ENCODE measurements around the gene INCENP. TPM values are rescaled to one million over a fixed set of nuclear protein-coding genes. Genes with fewer than 3 reads are reported as not detected.

INCENP gene
- polyA plus RNA-seq, 6 donors from 2014 or later, result 1.3 to 2.8 (median 2.0) TPM; not detected in 1

GRCh38 chr11:62149986-62150886 lies 26.4 kb downstream of the INCENP start:
- H3K4me1 Mint-ChIP-seq, result no peaks in the 10 kb centered on the region
- H3K27me3 Mint-ChIP-seq, result no peaks in the 10 kb centered on the region
- DNase-seq (no peak), ATAC-seq (ENCODE audit: low read depth in 2 of 2) (no peak)
- H3K27ac Mint-ChIP-seq, result peak overlapping the region in 1 of 6 donors; percentile 57
- no peaks in the 10 kb centered on the region for H3K9me3 Mint-ChIP-seq
- no peak overlapping the region for H3K4me3 Mint-ChIP-seq
- peaks cover 27 to 36% of the 10 kb centered on the region in 2 donors for H3K36me3 Mint-ChIP-seq

GRCh38 chr11:62150887-62151736 lies 27.3 kb downstream of the INCENP start:
- ATAC-seq (ENCODE audit: low read depth in 2 of 2), result no peak
- peak overlapping the region in 2 of 6 donors; percentile 23 to 38 for H3K27ac Mint-ChIP-seq
- H3K27me3 Mint-ChIP-seq, result no peaks in the 10 kb centered on the region
- H3K9me3 Mint-ChIP-seq, result no peaks in the 10 kb centered on the region
- H3K4me3 Mint-ChIP-seq, result no peak overlapping the region
- H3K4me1 Mint-ChIP-seq, result no peaks in the 10 kb centered on the region
- H3K36me3 Mint-ChIP-seq, result peaks cover 26 to 33% of the 10 kb centered on the region in 2 donors
- DNase-seq, result no peak

- no peaks in the 10 kb centered on the region for H3K4me1 Mint-ChIP-seq
- DNase-seq, result no peak
- no peak overlapping the region for H3K4me3 Mint-ChIP-seq
- no peaks in the 10 kb centered on the region for H3K27me3 Mint-ChIP-seq
- no peak for ATAC-seq (ENCODE audit: low read depth in 2 of 2)
- H3K27ac Mint-ChIP-seq, result peak overlapping the region in 1 of 6 donors; percentile 76
- no peaks in the 10 kb centered on the region for H3K9me3 Mint-ChIP-seq
- peaks cover 22 to 26% of the 10 kb centered on the region in 2 donors for H3K36me3 Mint-ChIP-seq
These were observed 27.9 kb downstream of the INCENP start for GRCh38 chr11:62151737-62152102.

- H3K27me3 Mint-ChIP-seq, result peaks cover 0 to 3% (median 0%) of the 10 kb centered on the region in 3 donors
- H3K36me3 Mint-ChIP-seq, result peaks cover 21 to 22% of the 10 kb centered on the region in 2 donors
- ATAC-seq (ENCODE audit: low read depth in 2 of 2), result no peak
- no peak overlapping the region for H3K4me3 Mint-ChIP-seq
- no peak for DNase-seq
- H3K9me3 Mint-ChIP-seq, result no peaks in the 10 kb centered on the region
- no peak overlapping the region for H3K27ac Mint-ChIP-seq
- H3K4me1 Mint-ChIP-seq, result no peaks in the 10 kb centered on the region
These were observed 28.7 kb downstream of the INCENP start for GRCh38 chr11:62152245-62153086.

GRCh38 chr11:62153087-62153395 lies 29.2 kb downstream of the INCENP start:
- Mint-ChIP-seq H3K9me3 (no peaks in the 10 kb centered on the region), H3K27ac (no peak overlapping the region), H3K27me3 (peaks cover 0 to 5% (median 0%) of the 10 kb centered on the region in 3 donors), H3K4me3 (no peak overlapping the region), H3K4me1 (no peaks in the 10 kb centered on the region), H3K36me3 (peaks cover 16 to 22% of the 10 kb centered on the region in 2 donors)
- DNase-seq, result no peak
- ATAC-seq (ENCODE audit: low read depth in 2 of 2), result no peak

DNA sequence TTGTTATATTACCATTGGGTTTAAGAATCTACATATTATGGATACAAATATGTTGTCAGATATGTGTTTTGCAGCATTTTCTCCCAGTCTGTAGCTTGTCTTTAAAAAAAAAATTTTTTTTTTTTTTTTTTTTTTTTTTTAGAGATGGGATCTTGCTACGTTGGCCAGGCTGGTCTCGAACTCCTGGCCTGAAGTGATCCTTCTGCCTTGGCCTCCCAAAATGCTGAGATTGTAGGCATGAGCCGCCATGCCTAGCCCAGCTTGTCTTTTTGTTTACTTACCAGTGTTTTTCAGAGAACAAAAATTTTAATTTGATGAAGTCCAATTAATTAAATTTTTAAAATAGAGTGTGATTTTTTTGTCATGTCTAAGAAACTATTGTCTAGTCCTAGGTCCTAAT lies 29.8 kb downstream of the INCENP start:
- Mint-ChIP-seq H3K27me3 (peaks cover 0 to 5% (median 2%) of the 10 kb centered on the region in 3 donors), H3K4me1 (no peaks in the 10 kb centered on the region), H3K9me3 (no peaks in the 10 kb centered on the region), H3K36me3 (peaks cover 16 to 22% of the 10 kb centered on the region in 2 donors), H3K27ac (no peak overlapping the region), H3K4me3 (no peak overlapping the region)
- DNase-seq (no peak), ATAC-seq (ENCODE audit: low read depth in 2 of 2) (no peak)

- Mint-ChIP-seq H3K9me3 (peaks cover 0 to 6% (median 3%) of the 10 kb centered on the region in 7 donors), H3K36me3 (peaks cover 0 to 8% of the 10 kb centered on the region in 2 donors), H3K4me3 (no peak overlapping the region), H3K4me1 (peaks cover 0 to 8% (median 0%) of the 10 kb centered on the region in 3 donors), H3K27me3 (peaks cover 23 to 31% (median 23%) of the 10 kb centered on the region in 3 donors), H3K27ac (no peak overlapping the region)
- ATAC-seq (ENCODE audit: low read depth in 2 of 2) (no peak), DNase-seq (no peak)
These were observed 33.8 kb downstream of the INCENP start for GRCh38 chr11:62157603-62158002.

- Mint-ChIP-seq H3K27me3 (peaks cover 43 to 54% (median 50%) of the 10 kb centered on the region in 3 donors), H3K36me3 (no peaks in the 10 kb centered on the region), H3K4me3 (no peak overlapping the region), H3K9me3 (peaks cover 0 to 2% (median 0%) of the 10 kb centered on the region in 7 donors), H3K4me1 (no peaks in the 10 kb centered on the region), H3K27ac (no peak overlapping the region)
- DNase-seq, result no peak
- no peak for ATAC-seq (ENCODE audit: low read depth in 2 of 2)
These were observed 42.6 kb downstream of the INCENP start for GRCh38 chr11:62166371-62166770.

GRCh38 chr11:62169448-62169847 lies 45.6 kb downstream of the INCENP start:
- Mint-ChIP-seq H3K4me1 (no peaks in the 10 kb centered on the region), H3K4me3 (no peak overlapping the region), H3K27ac (no peak overlapping the region), H3K9me3 (peaks cover 0 to 2% (median 0%) of the 10 kb centered on the region in 7 donors), H3K27me3 (peaks cover 56 to 59% (median 57%) of the 10 kb centered on the region in 3 donors), H3K36me3 (no peaks in the 10 kb centered on the region)
- no peak for DNase-seq
- no peak for ATAC-seq (ENCODE audit: low read depth in 2 of 2)

DNA sequence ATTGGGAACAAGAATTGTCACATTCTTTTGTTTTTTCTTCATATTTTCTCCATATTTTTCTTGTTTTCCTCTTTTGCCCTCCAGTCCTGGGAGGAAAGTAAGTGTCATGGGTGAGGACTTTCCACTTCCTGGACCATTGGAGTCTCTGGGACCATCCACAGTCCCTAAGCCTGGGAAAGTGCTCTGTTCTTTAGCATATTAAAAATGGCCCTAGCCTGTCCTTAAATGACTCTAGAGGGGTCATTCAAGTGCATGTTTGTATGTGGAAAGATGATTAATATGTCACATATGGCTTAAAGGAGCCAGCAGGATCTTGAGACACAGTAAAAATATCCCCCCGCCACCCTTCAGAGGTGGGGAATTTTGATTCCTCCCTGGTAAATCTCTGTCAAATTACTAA lies 46.1 kb downstream of the INCENP start:
- DNase-seq, result no peak
- Mint-ChIP-seq H3K36me3 (no peaks in the 10 kb centered on the region), H3K4me3 (no peak overlapping the region), H3K4me1 (no peaks in the 10 kb centered on the region), H3K9me3 (peaks cover 0 to 2% (median 0%) of the 10 kb centered on the region in 7 donors), H3K27ac (no peak overlapping the region), H3K27me3 (peaks cover 56 to 61% (median 57%) of the 10 kb centered on the region in 3 donors)
- no peak for ATAC-seq (ENCODE audit: low read depth in 2 of 2)

- DNase-seq (peak; percentile 39), ATAC-seq (ENCODE audit: low read depth in 2 of 2) (peak; percentile 35 to 50)
- Mint-ChIP-seq H3K27ac (no peak overlapping the region), H3K27me3 (peaks cover 47 to 62% (median 54%) of the 10 kb centered on the region in 3 donors), H3K36me3 (no peaks in the 10 kb centered on the region), H3K4me1 (no peaks in the 10 kb centered on the region), H3K9me3 (peaks cover 0 to 2% (median 0%) of the 10 kb centered on the region in 7 donors), H3K4me3 (peak overlapping the region in 1 of 8 donors; percentile 49)
These were observed 47.5 kb downstream of the INCENP start for GRCh38 chr11:62171261-62171723.

DNA sequence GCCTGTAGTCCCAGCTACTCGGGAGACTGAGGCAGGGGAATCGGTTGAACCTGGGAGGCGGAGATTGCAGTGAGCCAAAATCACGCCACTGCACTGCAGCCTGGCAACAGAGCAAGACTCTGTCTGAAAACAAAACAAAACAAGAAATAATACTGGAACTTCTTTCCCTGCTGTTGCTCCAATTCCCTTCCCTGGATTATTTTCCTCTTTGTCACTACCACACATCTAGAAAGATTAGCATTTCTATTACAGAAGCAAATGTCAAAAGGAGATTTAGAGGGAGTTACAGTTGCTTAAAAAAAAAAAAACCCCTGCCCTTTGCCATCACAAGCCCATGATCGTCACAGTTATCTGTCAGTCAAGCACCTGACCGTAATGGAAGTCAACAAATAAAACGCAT lies 48.5 kb downstream of the INCENP start:
- ATAC-seq (ENCODE audit: low read depth in 2 of 2), result no peak
- Mint-ChIP-seq H3K4me1 (no peaks in the 10 kb centered on the region), H3K27ac (peak overlapping the region in 1 of 6 donors; percentile 2), H3K27me3 (peaks cover 47 to 62% (median 53%) of the 10 kb centered on the region in 3 donors), H3K9me3 (peaks cover 0 to 2% (median 0%) of the 10 kb centered on the region in 7 donors), H3K4me3 (no peak overlapping the region), H3K36me3 (no peaks in the 10 kb centered on the region)
- no peak for DNase-seq

DNA sequence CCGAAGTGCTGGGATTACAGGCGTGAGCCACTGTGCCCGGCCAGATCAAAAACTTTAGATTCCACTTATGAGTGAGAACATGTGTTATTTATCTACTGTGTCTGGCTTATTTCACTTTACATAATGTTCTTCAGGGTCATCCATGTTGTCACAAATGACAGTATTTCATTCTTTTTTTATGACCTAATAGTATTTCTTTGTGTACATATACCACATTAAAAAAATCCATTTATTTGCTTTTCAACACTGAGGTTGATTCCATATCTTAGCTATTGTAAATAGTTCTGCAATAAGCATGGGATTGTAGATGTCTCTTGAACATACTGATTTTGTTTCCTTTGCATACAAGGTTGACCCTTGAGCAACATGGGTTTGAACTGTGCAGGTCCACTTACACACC lies 53.0 kb downstream of the INCENP start:
- Mint-ChIP-seq H3K9me3 (peaks cover 0 to 5% (median 0%) of the 10 kb centered on the region in 7 donors), H3K27me3 (peaks cover 12 to 40% (median 21%) of the 10 kb centered on the region in 3 donors), H3K4me3 (no peak overlapping the region), H3K27ac (no peak overlapping the region), H3K36me3 (no peaks in the 10 kb centered on the region), H3K4me1 (no peaks in the 10 kb centered on the region)
- DNase-seq, result no peak
- ATAC-seq (ENCODE audit: low read depth in 2 of 2), result no peak
